HT1080 (cell line): ENCODE measurements around the gene GALNT9. TPM values are rescaled to one million over a fixed set of nuclear protein-coding genes. Genes with fewer than 3 reads are reported as not detected.

Experiments used
- DNase-seq: peaks from one replicate; pipeline ENCODE4 v3.0.0-alpha.2; 2015; ENCODE audit warnings: low read depth
- total RNA-seq: library from RNA; depleted of rRNA; stranded (reverse); fragments of >200 nt; shearing (Covaris generic); gene quantifications from 2 replicates; pipeline ENCODE4 v1.2.3, GENCODE V29; 2014

GALNT9 gene
- total RNA-seq, 1 experiment from 2014 or later, result not detected

DNA sequence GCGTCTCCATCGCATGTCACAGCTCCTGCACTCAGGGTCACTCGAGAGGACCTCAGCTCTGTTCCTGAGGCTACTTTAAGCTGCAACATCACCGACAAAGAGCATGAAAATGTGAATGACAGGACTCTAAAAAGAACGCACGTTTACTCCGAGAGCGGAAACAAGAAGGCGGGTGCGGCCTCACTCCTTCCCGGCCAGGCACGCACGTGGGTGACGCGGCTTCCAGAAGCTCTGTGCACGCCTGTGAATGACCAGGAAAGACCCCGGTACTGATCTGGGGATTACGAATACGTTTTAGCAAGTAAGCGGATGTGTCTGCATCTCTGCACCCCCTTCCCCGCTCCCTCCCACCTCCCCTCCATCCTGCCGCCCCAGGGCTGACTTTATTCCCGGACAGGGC is 15.2 kb upstream of the GALNT9 start:
- no peak for DNase-seq

DNA sequence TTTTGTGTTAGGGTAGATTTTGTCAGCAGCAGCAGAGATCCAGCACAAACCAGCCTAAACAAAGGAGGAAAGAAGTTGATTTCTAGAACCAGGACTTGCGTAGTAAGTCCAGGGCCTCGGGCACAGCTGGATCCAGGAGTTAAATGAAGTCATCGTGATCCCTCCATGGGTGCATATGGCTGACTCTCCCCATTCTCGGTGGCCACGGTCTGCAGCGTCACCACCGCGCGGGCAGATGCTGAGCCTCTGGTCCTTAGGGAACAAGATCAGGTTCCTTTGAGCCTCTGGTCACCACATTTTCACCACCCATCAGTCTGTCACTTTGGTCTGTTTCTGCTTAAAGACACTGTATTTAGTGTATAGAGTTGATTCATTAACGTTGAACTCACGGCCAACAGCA is 14.8 kb upstream of the GALNT9 start:
- no peak for DNase-seq

DNA sequence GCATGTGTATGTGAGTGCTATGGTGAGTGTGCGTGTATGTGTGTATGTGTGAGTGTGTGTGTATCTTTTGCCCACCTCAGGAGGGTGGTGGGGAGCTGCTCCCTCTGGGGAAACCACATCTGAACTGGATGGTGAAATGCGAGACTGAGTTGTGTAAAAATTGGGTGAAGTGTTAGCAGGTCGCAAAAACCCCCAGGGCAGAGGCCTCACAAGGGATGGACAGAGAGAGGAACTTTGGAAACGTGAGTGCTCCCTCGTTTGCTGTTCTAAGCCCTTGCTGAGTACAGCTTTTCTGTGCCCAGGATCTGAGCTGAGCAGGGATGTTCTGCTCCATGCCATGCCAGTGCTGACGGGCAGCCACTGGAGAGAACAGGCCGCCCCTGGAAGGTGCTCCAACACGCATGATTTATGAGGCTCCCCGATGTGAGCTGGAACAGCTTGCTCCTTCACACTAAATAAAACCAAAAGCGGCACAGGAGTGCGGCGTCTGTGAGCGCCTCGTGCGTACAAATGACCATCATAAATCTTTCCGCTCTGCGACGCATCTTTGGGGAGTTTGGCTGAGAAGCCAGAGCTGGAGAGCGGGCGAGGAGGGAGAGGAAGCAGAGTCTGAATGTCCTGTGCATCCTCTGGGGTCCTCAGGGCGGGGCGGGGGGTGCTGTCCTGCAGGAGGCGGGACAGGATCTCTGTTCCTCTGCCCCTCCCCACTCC is 14.1 kb upstream of the GALNT9 start:
- no peak for DNase-seq

DNA sequence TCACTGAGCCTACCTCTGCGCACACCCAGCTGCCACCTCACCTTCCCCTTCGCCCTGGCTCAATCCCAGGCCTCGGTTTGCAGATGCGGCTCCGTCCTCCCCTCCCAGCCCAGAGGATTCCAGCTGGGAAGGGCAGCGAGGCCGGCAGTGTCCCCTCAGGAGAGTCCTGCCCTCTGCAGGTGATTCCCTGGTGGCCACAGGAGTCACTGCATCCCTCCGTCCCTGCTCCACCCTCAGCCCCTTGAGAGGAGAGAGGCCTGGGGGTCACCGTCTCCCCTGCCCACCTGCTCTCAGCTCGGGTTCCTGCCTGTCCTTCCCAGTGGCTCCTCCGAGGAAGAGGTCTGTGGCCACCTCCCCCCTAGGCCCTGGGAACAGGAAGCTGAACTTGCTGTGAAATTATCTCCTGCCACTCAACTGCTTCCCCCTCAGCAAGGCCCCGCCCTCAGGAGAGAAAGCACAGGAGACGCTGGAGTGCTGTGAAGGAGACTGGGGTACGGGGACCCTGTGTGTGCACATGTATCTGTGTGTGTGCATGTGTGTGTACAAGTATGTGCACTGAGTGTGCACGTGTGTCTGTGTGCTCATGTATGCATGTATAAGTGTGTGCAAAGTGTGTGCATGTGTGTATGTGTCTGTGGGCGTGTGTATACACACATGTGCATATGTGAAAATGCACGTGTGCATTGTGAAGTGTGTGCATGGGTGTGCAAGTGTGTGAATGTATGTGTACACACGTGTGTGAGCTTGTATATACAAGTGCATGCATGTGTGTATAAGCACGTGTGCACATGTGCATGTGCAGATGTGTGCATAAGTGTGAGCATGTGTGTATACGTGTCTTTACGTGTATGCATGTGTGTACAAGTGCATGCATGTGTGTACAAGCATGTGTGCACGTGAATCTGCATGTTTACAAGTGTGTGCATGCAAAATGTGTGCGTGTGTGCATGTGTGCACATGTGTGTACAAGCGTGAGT is 13.2 kb upstream of the GALNT9 start:
- no peak for DNase-seq

DNA sequence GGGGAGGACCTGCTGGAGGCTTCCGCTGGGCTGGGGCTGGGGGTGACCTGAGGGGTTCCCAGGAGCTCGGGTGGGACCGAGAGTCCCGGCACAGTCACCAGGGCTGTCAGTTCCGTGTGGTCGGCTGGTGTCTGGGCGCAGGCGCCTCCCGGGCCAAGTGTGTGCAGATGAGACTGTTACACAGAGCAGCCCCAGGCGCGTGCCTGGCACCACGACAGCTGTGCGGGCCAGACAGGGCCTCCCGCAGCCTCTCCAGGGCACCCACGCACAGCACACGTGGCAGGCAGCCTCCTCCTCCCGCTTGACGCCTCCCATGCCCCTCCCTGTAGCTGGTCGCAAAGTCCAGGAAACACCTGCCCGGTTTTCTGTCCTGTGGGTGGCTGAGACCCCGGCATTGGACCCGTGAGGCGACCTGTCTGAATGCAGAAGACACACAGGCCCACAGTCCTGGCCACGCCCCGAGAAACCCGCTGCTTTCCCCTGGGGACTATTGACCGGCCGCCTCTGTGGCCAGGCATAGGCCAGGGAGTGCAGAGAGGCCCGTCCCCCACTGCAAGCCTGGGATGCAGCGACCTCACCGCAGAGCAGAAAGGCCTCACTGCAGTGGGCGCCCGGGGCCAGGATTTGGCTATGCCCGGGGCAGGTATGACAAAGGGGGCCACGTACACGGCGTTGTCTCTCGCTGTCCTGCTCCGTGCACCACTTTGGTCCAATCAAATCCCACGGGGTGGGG is 12.1 kb upstream of the GALNT9 start:
- DNase-seq, result no peak

DNA sequence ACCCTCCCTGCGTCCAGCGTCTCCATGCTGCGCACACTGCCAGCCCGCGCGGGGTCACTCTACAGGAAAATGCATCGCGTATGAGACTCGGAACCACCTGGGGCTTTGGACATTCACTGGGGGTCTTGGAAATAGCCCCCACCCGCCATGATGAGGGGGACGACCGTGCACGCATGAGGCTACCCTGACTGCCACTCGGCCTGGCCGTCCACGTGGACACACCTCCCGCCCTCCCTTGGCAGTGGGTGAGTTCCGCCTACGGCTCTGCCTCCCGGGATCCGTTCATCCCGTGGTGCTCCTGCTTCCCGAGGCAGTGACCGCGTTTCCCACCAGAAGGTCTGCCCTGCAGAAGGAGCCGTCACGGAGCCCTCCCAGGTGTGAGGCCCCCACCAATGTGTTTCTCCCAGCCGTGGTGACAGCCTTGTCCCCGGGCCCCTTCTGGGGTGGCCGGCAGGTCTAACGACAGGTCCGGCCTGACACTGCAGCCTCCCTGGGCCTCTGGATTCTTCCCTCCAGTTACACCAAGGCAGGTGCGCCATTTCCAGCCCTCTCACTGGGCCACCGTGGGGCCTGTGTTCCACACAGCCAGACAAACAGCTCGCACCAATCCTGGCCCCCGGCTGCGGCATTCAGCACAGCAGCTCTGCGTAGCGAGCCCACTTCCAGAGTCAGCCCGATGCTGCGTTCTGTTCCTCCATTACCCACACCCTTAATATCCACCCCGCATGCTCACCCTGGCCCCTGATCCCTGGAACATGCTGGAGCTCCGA is 11.1 kb upstream of the GALNT9 start:
- DNase-seq, result no peak

DNA sequence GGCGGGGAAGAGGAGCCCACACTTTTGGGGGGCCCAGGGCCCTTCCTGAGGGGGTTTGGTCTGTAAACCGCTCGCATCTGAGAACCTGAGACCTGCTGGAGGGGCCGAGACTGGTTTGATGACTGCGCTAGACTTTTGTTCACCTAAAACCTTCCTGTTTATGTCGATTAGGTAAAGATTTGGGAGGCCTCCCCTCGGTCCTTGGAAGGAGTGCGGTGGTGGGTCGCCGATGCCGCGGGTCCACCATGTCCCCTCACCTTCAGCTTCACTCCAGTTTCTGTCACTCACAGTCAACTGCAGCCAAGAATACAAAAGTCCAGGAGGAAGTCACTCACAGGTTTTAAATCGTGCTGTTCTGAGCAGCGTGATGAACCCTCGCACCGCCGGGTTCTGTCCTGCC is 10.5 kb upstream of the GALNT9 start:
- DNase-seq, result no peak

DNA sequence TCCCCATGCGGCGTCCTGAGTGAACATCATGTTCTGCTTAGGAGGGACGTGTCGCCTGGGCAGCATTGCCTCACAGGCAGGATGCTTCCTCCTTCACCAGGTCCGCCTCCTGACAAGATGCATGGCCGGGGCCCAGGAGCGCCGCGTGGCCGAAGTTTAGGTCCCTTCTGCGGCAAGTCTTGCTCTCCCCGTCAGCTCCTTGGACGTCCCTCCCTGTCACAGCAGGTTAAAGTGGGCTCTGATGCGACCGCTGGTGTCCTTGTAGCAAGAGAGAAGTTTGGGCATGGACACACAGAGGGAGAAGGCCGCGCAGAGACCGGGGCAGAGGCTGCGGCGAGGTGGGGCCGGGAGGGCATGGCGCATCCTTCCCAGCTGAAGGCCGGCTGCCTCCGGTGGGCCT is 9.4 kb upstream of the GALNT9 start:
- DNase-seq, result no peak

DNA sequence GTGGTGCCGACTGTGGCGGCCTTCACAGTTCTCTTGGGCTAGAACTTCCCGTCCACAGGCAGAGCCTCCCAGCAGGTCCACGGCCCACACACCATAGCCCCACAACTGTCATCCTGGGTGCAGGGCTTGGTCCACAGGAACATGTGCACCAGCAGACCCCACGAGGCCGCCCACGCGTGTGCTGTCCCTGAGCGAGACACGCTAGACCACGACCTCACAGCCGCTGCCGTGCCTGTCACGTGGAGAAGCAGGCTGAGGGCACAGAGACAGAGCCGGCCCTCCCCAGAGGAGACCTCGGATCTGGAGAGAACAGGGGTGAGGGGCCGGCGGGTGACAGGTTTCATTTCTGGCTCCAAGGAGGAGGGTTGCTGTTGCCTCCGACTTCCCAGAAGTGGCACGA is 8.9 kb upstream of the GALNT9 start:
- no peak for DNase-seq

DNA sequence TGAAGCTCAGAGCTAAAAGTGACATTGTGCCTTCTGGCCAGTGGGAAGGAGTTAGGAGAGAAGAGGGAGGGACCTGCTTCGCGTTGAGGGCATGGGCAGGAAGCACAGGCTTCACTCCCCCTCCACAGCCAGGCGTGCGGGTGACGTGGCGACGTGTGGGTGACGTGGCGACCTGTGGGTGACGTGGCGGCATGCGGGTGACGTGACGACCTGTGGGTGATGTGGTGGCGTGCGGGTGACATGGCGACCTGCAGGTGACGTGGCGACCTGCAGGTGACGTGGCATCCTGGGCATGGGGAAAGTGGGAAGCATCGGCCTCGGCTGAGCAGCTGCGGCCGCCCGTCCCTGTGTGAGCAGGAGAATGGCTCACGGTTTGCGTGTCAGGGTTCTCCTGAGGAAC is 8.2 kb upstream of the GALNT9 start:
- no peak for DNase-seq

DNA sequence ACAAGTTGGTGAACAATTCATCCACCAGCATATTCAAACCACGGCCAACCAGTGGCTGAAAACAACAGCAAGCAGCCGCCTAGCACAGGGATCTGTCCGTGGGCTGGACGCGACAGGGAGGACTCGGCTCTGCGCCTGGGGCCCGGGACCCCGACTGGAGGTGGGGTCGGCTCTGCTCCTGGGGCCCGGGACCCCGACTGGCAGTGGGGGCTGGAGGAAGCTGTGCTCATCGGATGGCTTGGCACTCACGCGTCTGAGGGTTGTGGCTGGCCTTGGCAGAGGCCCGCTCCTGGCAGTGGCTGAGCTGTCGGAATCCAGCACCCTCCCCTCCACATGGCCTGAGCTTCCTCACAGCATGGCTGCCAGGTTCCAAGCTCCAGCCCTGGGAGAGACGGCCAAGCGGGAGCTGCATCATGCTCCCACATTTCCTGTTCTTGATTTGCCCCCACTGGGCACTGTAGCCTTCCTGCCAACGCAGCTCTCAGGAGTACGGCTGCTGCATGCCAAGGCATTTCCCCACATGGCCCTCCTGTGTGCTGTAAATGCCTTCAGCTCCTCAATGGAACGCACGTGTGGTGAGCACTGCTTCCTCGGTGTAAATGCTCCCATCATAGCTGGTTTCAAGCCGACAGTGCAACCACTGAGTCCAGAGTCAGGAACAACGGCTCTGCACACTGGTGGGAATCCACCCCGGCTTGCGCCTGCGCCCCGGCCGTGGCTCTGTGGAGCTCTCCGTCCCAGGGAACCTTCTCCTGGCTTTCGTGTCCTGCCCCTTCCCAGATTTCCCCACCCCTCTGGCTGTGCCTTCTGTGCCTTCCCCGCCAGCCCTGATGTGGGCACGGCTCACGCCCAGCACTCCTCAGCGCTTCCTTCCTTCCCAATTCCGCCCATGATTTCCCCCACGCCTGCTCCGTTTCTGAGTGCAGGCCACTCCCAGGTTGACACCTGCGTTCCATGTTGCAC is 7.3 kb upstream of the GALNT9 start:
- no peak for DNase-seq

DNA sequence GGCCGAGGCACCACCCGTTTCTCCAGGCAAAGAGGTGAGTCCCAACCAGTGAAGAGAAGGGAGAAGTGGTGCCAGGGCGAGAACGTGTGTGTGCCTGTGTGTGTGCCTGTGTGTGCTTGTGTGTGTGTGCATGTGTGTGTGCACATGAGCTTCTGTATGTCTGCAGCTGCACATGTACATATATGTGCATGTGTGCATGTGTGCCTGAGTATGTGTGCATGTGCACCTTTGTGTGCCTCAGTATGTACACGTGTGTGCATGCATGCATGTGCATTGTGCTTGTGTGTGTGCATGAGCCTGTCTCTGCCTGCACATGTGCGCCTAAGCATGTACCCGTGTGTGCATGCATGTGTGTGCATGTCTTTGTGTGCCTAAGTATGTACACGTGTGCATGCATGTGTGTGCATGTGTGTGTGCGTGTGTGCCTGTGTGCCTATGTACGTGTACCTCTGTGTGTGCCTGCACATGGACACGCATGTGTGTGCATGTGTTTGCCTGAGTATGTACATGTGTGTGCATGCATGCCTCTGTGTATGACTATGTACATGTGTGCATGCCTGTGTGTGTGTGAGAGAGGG is 5.9 kb upstream of the GALNT9 start:
- DNase-seq, result no peak

DNA sequence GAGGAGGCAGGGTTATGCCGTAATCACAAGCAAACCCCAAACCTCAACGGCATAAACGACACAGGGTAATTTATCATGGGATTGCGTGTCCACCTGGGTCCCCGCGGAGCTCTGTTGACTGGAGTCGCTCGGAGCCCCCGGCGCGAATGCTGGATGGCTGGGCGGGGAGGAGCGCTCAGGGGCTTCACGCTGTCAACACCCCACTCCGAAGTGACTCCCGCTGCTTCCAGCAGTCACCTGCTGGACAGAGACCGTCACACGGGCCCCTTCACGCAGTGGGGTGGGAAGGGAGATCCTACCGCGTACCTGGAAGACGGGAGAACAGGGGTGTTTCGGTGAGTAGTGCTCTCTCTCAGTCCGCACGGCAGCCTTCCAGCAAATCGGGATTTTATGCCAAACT is 4.4 kb upstream of the GALNT9 start:
- DNase-seq, result no peak

DNA sequence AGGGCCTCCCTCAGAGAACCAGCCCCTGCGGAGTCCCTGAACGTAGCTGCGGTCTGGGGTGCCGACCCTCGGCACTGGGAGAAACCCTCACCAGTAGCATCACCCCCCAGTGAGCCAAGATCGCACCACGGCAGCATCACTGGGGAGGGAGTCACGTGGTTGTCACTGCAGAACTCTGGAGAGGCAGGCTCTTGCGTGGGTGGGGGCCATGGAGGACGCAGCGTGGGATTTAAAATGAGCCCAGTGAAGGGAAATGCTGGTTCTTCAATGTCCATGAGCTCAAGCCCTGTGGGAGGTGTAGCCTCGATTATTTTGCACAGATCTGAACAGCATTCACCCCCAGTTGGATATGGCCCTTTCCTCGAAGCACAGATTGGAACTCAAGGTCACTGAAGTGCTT is 3.9 kb upstream of the GALNT9 start:
- DNase-seq, result no peak

DNA sequence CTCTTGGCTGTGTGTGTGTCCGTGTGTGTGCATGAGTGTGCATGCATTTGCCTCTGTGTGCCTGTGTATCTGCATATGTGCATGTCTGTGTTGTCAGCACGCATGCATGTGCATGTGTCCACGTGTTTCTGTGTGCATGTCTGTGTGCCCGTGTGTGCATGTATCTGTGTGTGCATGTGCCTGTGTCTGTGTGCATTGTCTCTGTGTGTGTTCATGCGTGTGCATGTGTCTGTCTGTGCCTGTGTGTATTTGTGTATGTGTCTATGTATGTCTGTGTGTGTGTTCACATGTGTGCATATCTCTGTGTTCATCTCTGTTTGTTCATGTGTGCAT is 1.1 kb upstream of the GALNT9 start:
- DNase-seq, result no peak

DNA sequence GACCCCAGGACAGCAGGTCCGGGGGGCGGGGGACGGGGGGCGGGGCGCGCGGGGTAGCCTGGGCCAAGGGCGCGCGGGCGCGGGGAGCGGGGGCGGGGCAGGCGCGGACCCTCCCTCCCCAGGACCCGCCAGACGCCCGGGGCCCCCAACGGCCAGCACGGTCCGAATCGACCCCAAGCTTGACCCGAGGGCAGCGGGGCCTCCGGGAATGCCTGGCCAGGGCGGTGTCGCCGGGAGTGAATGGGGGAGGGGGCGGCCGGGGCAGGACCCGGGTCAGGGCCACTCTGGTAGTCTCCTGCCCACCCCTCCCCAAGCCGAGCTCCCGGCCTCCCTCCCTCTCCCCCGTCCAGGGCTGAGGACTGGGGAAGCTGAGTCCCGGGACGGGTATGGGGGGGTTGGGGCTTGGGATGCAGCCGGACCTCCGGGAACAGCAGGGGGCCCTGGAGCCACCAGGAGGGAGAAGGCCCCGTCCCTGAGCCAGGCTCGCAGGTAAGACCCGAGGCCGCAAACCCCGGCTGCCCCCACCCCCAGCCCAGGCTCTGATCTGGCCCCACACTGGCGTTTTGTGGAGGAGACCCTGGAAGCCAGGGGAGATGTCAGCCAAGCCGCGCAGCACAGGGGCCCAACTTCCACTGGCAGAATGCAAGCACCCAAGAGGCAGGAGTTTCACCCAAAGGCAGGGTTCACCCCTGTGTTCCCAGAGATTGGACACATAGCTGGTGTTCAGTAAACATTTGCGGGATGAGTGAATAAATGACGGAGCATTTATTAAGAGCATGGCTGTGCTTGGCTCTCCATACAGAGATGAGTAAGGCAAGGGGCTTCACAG is 545 bp upstream of the GALNT9 start:
- no peak for DNase-seq

DNA sequence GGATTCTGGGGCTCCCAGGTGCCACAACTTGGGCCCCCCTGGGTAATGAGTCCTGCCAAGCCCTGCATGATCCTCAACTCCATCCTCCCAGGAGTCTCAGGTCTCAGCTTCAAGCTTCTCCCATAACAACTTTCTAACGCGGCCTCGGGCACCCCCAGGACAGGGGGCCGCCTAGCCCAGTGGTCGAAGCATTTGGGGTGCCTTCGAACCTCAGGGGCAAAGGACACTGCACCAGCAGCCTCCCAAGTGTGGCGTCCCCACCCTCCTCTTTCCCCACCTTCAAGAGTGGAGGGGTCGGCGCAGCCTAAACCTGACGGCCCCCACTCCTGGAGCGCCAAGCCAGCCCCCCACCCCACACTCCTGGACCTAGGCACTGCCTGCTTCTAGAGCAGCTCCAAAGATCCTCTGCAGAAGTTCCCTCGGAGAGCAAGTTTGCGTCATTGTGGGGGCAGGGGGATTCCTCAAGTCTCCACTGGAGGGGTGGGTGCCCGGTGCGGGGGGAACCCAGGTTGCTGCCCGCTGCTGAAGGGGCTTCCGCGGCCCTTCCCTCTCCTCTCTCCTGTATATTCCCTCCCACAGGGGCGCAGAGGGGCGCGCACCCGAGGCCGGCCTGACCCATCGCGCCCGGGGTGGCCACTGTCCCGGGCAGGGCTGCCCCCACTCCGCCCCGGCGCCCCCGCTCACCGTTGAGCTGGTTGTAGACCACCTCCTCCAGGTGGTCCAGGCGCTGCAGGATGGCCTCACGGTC is 933 bp downstream of the GALNT9 start:
- DNase-seq, result no peak
